H1 (cell line): Measurements from ENCODE around the gene TMEM243. TPM values are rescaled to one million over a fixed set of nuclear protein-coding genes. Genes with fewer than 3 reads are reported as not detected.

Experiments used
- CTCF ChIA-PET: fragments of 300-600 bp; sonication (Branson Sonifier 250); formaldehyde crosslinking; loops from one replicate; lab custom pipeline; 2021; ENCODE audit not compliant: partially characterized antibody; lab: Charles Lee
- POLR2A ChIA-PET: fragments of 300-600 bp; sonication (Branson Sonifier 250); formaldehyde crosslinking; loops from one replicate; lab custom pipeline; 2021; ENCODE audit warnings: inconsistent platforms; ENCODE audit not compliant: partially characterized antibody; lab: Charles Lee
- DNase-seq, 2 experiments: peaks; one replicate each; pipeline versions ENCODE4 v3.0.0 to v3.0.0-alpha.2; 2010 to 2022; ENCODE audit warnings: low spot score in 2 of 2, low read depth in 1 of 2, mixed read lengths in 1 of 2
- FAIRE-seq: peaks from 2 replicates; lab custom pipeline; 2011; peaks lifted over from hg19 to GRCh38; lab: Jason Lieb, UNC
- H2AFZ ChIP-seq: 2 replicates; pipeline ENCODE4 v1.8.1; 2012; ENCODE audit warnings: low read length, inconsistent platforms
- H2AK5ac ChIP-seq: 2 replicates; pipeline ENCODE4 v1.6.1; 2013; ENCODE audit warnings: low read depth, low read length
- H2BK120ac ChIP-seq: replicated peaks from 2 replicates; pipeline ENCODE3; 2013; ENCODE audit warnings: low read depth, low read length, inconsistent platforms
- H2BK12ac ChIP-seq: 2 replicates; pipeline ENCODE4 v1.6.1; 2013; ENCODE audit warnings: low read depth, low read length
- H2BK15ac ChIP-seq: 2 replicates; pipeline ENCODE4 v1.6.1; 2013; ENCODE audit warnings: low read length
- H2BK20ac ChIP-seq: 2 replicates; pipeline ENCODE4 v1.6.1; 2013; ENCODE audit warnings: low read length
- H2BK5ac ChIP-seq: 2 replicates; pipeline ENCODE4 v1.6.1; 2013; ENCODE audit warnings: low read depth, low read length
- H3K14ac ChIP-seq: 2 replicates; pipeline ENCODE4 v1.6.1; 2013; ENCODE audit warnings: inconsistent platforms; ENCODE audit not compliant: insufficient read length
- H3K18ac ChIP-seq: 2 replicates; pipeline ENCODE4 v1.6.1; 2013; ENCODE audit warnings: low read length; ENCODE audit errors: extremely low read depth
- H3K23ac ChIP-seq: 2 replicates; pipeline ENCODE4 v1.6.1; 2013; ENCODE audit warnings: inconsistent platforms; ENCODE audit not compliant: insufficient read length
- H3K23me2 ChIP-seq: 2 replicates; pipeline ENCODE4 v1.6.1; 2013; ENCODE audit warnings: low read depth, low read length
- H3K27ac ChIP-seq: 2 replicates; pipeline ENCODE4 v1.6.1; 2011; ENCODE audit warnings: low read depth, low read length, inconsistent platforms
- H3K27me3 ChIP-seq, 4 experiments: replicated peaks in 1 of 4; 1 replicate in 1 of 4; 2 replicates in 3 of 4; pipeline versions ENCODE4 v1.6.1 to v1.8.1; 2011 to 2013; ENCODE audit warnings: low read length in 3 of 4, mild to moderate bottlenecking in 3 of 4, inconsistent platforms in 2 of 4, mixed read lengths in 2 of 4, moderate library complexity in 1 of 4; ENCODE audit not compliant: control insufficient read depth in 3 of 4, insufficient read depth in 3 of 4; ENCODE audit errors: extremely low read depth in 1 of 4
- H3K36me3 ChIP-seq, 4 experiments: 2 replicates each; pipeline versions ENCODE4 v1.6.1 to v1.8.1; 2011 to 2013; ENCODE audit warnings: mild to moderate bottlenecking in 4 of 4, low read length in 3 of 4, moderate library complexity in 2 of 4, control low read depth in 1 of 4, inconsistent platforms in 1 of 4; ENCODE audit not compliant: insufficient read depth in 4 of 4, control insufficient read depth in 2 of 4
- H3K4ac ChIP-seq: replicated peaks from 2 replicates; pipeline ENCODE3; 2013; ENCODE audit warnings: low read length, low read depth, mixed read lengths, inconsistent platforms; ENCODE audit not compliant: insufficient read length
- H3K4me1 ChIP-seq, 4 experiments: replicated peaks in 1 of 4; 1 replicate in 1 of 4; 2 replicates in 3 of 4; pipeline versions ENCODE4 v1.6.1 to v1.8.1; 2011 to 2013; ENCODE audit warnings: low read length in 3 of 4, inconsistent platforms in 2 of 4, mixed read lengths in 1 of 4; ENCODE audit not compliant: insufficient read depth in 4 of 4, control insufficient read depth in 3 of 4
- H3K4me2 ChIP-seq, 2 experiments: 2 replicates each; pipeline versions ENCODE4 v1.6.1 to v1.8.1; 2011 to 2013; ENCODE audit warnings: low read depth in 2 of 2, low read length in 2 of 2, control low read depth in 1 of 2, inconsistent platforms in 1 of 2, mild to moderate bottlenecking in 1 of 2; ENCODE audit not compliant: insufficient read depth in 1 of 2
- H3K4me3 ChIP-seq, 4 experiments: fragments of 200-600, 300-600 bp in 1 of 4; sonication (generic), shearing (Covaris generic), sonication (Bioruptor Twin) in 1 of 4; 2 replicates each; pipeline versions ENCODE4 v1.5.1 to v1.8.1; 2011 to 2016; ENCODE audit warnings: low read length in 4 of 4, low read depth in 3 of 4, control low read depth in 2 of 4, inconsistent platforms in 2 of 4, mild to moderate bottlenecking in 2 of 4, mixed read lengths in 1 of 4, moderate library complexity in 1 of 4; ENCODE audit not compliant: insufficient read depth in 2 of 4; ENCODE audit errors: extremely low read depth in 1 of 4
- H3K56ac ChIP-seq: replicated peaks from 2 replicates; pipeline ENCODE3; 2013; ENCODE audit warnings: low read depth, mild to moderate bottlenecking, mixed read lengths, low read length, inconsistent platforms; ENCODE audit not compliant: insufficient read length
- H3K79me1 ChIP-seq: 2 replicates; pipeline ENCODE4 v1.6.1; 2013; ENCODE audit warnings: low read depth, low read length, control low read depth
- H3K79me2 ChIP-seq, 2 experiments: 2 replicates each; pipeline versions ENCODE4 v1.6.1 to v1.8.1; 2012 to 2013; ENCODE audit warnings: low read length in 2 of 2, mild to moderate bottlenecking in 2 of 2, inconsistent platforms in 1 of 2; ENCODE audit not compliant: insufficient read depth in 2 of 2, control insufficient read depth in 1 of 2
- H3K9ac ChIP-seq, 4 experiments: replicated peaks in 1 of 4; 1 replicate in 1 of 4; 2 replicates in 3 of 4; pipeline versions ENCODE4 v1.6.1 to v1.8.1; 2011 to 2013; ENCODE audit warnings: low read depth in 3 of 4, low read length in 3 of 4, control low read depth in 2 of 4, mild to moderate bottlenecking in 2 of 4, moderate library complexity in 2 of 4, inconsistent platforms in 1 of 4; ENCODE audit errors: extremely low read depth in 1 of 4
- H3K9me3 ChIP-seq, 2 experiments: 2 replicates each; pipeline versions ENCODE4 v1.6.1 to v1.8.1; 2012 to 2013; ENCODE audit warnings: mild to moderate bottlenecking in 2 of 2, moderate library complexity in 2 of 2, control low read depth in 1 of 2, inconsistent platforms in 1 of 2, low read depth in 1 of 2, low read length in 1 of 2, mixed read lengths in 1 of 2; ENCODE audit not compliant: insufficient read depth in 2 of 2
- H4K20me1 ChIP-seq, 2 experiments: replicated peaks in 1 of 2; 2 replicates each; pipeline versions ENCODE3 to v1.8.1; 2011 to 2013; ENCODE audit warnings: inconsistent platforms in 2 of 2, low read length in 2 of 2, mild to moderate bottlenecking in 1 of 2; ENCODE audit not compliant: insufficient read depth in 2 of 2, control insufficient read depth in 1 of 2
- H4K5ac ChIP-seq: 2 replicates; pipeline ENCODE4 v1.6.1; 2013; ENCODE audit warnings: low read length, low read depth, mixed read lengths, inconsistent platforms; ENCODE audit not compliant: insufficient read length
- H4K8ac ChIP-seq: 2 replicates; pipeline ENCODE4 v1.8.0; 2013; ENCODE audit warnings: mild to moderate bottlenecking, moderate library complexity, low read length, inconsistent platforms; ENCODE audit not compliant: insufficient read depth; ENCODE audit errors: extremely low read depth
- H4K91ac ChIP-seq: replicated peaks from 2 replicates; pipeline ENCODE3; 2013; ENCODE audit warnings: low read length, mixed read lengths, inconsistent platforms; ENCODE audit not compliant: insufficient read length
- GABPA ChIP-seq: IDR thresholded peaks from 2 replicates; pipeline ENCODE4 v1.6.1; 2011; ENCODE audit warnings: mild to moderate bottlenecking, low read length, moderate library complexity, borderline replicate concordance; ENCODE audit not compliant: insufficient read depth
- JUND ChIP-seq: IDR thresholded peaks from 2 replicates; pipeline ENCODE4 v1.6.1; 2011; ENCODE audit warnings: mild to moderate bottlenecking, improper control_type of control experiment, low read length
- PHF8 ChIP-seq: fragments of 200-600 bp; sonication (generic); conservative IDR thresholded peaks from 2 replicates; pipeline ENCODE4 v1.7.1; 2012; ENCODE audit warnings: low read depth, mild to moderate bottlenecking, inconsistent platforms, low read length, moderate library complexity
- whole genome bisulfite sequencing, 2 experiments: shearing (Covaris generic) in 1 of 2; methylation state at CpG; one replicate each; pipeline versions ENCODE4 v1.1.6 to v1.1.7; 2013 to 2015; ENCODE audit warnings: low lambda C conversion rate in 2 of 2, mixed read lengths in 2 of 2, inconsistent platforms in 1 of 2, low coverage in 1 of 2, missing lambda C conversion rate in 1 of 2; ENCODE audit not compliant: insufficient replicate concordance in 2 of 2, insufficient coverage in 1 of 2, insufficient read length in 1 of 2; ENCODE audit errors: extremely low coverage in 1 of 2, missing lambda C conversion rate in 1 of 2; 5-methylcytosine and 5-hydroxymethylcytosine counted together
- polyA plus RNA-seq, 7 experiments: library from polyadenylated mRNA; depleted of rRNA in 3 of 7; stranded (reverse) in 5 of 7; unstranded in 2 of 7; fragments of >200 nt in 5 of 7; fragments of 200-250 nt in 2 of 7; gene quantifications; 1 replicate in 5 of 7; 2 replicates in 1 of 7; 4 replicates in 1 of 7; pipeline versions ENCODE4 v1.2.1 to v1.2.3, GENCODE V29; 2011 to 2013; ENCODE audit warnings: missing spikeins in 2 of 7, mixed read lengths in 2 of 7
- total RNA-seq: library from RNA; stranded (reverse); fragmentation: NEBNext Ultra II Directional; extraction: Animal tissue kit (Norgen Biotek cat#: 25700); gene quantifications from 2 replicates; pipeline ENCODE4 v1.2.1, GENCODE V29; 2021

The TMEM243 gene
- total and polyA plus RNA-seq, 2 of the 8 experiments (the other 6 are each of a cell fraction or from before 2014, with no cell fraction given), result 23.7 to 27.6 TPM

DNA sequence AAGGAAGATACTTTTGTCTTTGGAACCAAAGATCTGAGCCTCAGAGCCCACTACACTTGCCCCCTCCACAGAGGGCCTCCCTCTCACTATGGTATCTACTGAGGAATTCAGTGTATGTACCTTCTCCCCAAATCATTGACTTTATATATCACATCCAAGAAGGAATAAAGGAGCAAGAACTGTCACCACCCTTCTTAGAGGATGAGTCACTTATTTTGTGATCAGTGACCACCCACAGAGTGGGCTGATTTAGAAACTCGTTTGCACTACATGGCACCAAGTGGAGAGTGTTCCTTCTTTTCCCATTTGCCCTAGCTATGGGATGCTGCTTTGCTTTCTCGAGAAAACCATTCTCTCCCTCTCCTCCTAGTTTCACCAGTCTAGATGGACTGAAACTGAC is 5.7 kb downstream of the TMEM243 start:
- H3K9ac ChIP-seq, result no peak overlapping the region
- H4K91ac ChIP-seq, result no peak overlapping the region
- peaks cover 0 to 10% (median 5%) of the 10 kb centered on the region in 4 experiments; a peak in 4 of 8 replicates for H3K36me3 ChIP-seq
- no peak overlapping the region for H2BK5ac ChIP-seq
- ChIA-PET CTCF (interaction anchor here (0.6 to 1.8 kb wide), 8 partner anchors 9 to 309 kb away, joined by 3 to 5 read pairs (median 4); no protein-coding TSS in a partner anchor), POLR2A (interaction anchor here (1.1 to 3.0 kb wide), 4 partner anchors 12 to 61 kb away, joined by 3 to 12 read pairs (median 4); partner anchors contain the start of gene DMTF1)
- H2AFZ ChIP-seq, result no peak overlapping the region
- H3K23ac ChIP-seq, result no peak overlapping the region
- no peak overlapping the region for H3K14ac ChIP-seq
- H3K4ac ChIP-seq, result no peak overlapping the region
- H2BK12ac ChIP-seq, result no peak overlapping the region
- no peak for FAIRE-seq
- peaks cover 0 to 71% of the 10 kb centered on the region in 2 experiments; a peak in 3 of 4 replicates for H3K79me2 ChIP-seq
- H3K56ac ChIP-seq, result no peak overlapping the region
- no peak overlapping the region for H3K27ac ChIP-seq
- H4K5ac ChIP-seq, result no peak overlapping the region
- H2AK5ac ChIP-seq, result no peak overlapping the region
- peaks cover 3% of the 10 kb centered on the region in 2 experiments for H4K20me1 ChIP-seq
- no peak for DNase-seq
- H3K18ac ChIP-seq, result no peak overlapping the region
- H2BK120ac ChIP-seq, result no peak overlapping the region
- no peaks in the 10 kb centered on the region for H3K23me2 ChIP-seq
- no peaks in the 10 kb centered on the region for H3K9me3 ChIP-seq
- no peak overlapping the region for H3K4me3 ChIP-seq
- 74% methylated on average over 2 of the region's 2 CpGs; no CpG with 5 or more reads in 1 of the 2 experiments for WGBS, 2 experiments
- no peak overlapping the region for H2BK20ac ChIP-seq
- no peak overlapping the region for H2BK15ac ChIP-seq
- H4K8ac ChIP-seq, result no peak overlapping the region
- H3K4me2 ChIP-seq, result no peak overlapping the region
- peaks cover 0 to 7% (median 0%) of the 10 kb centered on the region in 4 experiments; a peak in 1 of 7 replicates for H3K4me1 ChIP-seq
- peaks cover 12% of the 10 kb centered on the region; the same call in 1 of the 2 replicates for H3K79me1 ChIP-seq
- no peak for TF ChIP-seq PHF8
- TF ChIP-seq JUND, result peak; percentile 53; the same call in 1 of the 2 replicates
- TF ChIP-seq GABPA, result no peak
- H3K27me3 ChIP-seq, result no peaks in the 10 kb centered on the region
